Measurements from ENCODE around the gene ZCCHC8. TPM values are rescaled to one million over a fixed set of nuclear protein-coding genes. Genes with fewer than 3 reads are reported as not detected.
"Not testable (repeated sequence)": the region's sequence is repeated elsewhere in the genome, so short reads cannot be mapped to it uniquely, and the experiment has no call there.

ZCCHC8 gene
- total RNA-seq, 1 donor from 2014 or later = 21.8 TPM

GRCh38 chr12:122501489-122501989 lies 807 bp upstream of the ZCCHC8 start:
- Mint-ChIP-seq H3K27ac (ENCODE audit: unreplicated experiment) (peak overlapping the region; percentile 100), H3K27me3 (ENCODE audit: low read depth) (no peaks in the 10 kb centered on the region), H3K4me3 (ENCODE audit: unreplicated experiment) (peak overlapping the region; percentile 90), H3K4me1 (ENCODE audit: low read depth) (peaks cover 41% of the 10 kb centered on the region), H3K9me3 (ENCODE audit: low read depth) (no peaks in the 10 kb centered on the region), H3K36me3 (ENCODE audit: low read depth) (peaks cover 21% of the 10 kb centered on the region)
- no peak for DNase-seq (ENCODE audit: low spot score)
- TF ChIP-seq, protein P1, sequence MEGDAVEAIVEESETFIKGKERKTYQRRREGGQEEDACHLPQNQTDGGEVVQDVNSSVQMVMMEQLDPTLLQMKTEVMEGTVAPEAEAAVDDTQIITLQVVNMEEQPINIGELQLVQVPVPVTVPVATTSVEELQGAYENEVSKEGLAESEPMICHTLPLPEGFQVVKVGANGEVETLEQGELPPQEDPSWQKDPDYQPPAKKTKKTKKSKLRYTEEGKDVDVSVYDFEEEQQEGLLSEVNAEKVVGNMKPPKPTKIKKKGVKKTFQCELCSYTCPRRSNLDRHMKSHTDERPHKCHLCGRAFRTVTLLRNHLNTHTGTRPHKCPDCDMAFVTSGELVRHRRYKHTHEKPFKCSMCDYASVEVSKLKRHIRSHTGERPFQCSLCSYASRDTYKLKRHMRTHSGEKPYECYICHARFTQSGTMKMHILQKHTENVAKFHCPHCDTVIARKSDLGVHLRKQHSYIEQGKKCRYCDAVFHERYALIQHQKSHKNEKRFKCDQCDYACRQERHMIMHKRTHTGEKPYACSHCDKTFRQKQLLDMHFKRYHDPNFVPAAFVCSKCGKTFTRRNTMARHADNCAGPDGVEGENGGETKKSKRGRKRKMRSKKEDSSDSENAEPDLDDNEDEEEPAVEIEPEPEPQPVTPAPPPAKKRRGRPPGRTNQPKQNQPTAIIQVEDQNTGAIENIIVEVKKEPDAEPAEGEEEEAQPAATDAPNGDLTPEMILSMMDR (IDR thresholded peaks at IDR 0.05) = no peak

- Mint-ChIP-seq H3K27ac (ENCODE audit: unreplicated experiment) (peak overlapping the region; percentile 100), H3K36me3 (ENCODE audit: low read depth) (peaks cover 16% of the 10 kb centered on the region), H3K27me3 (ENCODE audit: low read depth) (no peaks in the 10 kb centered on the region), H3K4me3 (ENCODE audit: unreplicated experiment) (peak overlapping the region; percentile 90), H3K4me1 (ENCODE audit: low read depth) (peaks cover 42% of the 10 kb centered on the region), H3K9me3 (ENCODE audit: low read depth) (no peaks in the 10 kb centered on the region)
- TF ChIP-seq, protein P1 (IDR thresholded peaks at IDR 0.05) = no peak
- no peak for DNase-seq (ENCODE audit: low spot score)
Measured at GRCh38 chr12:122499991-122500684, 594 bp downstream of the ZCCHC8 start.

DNA sequence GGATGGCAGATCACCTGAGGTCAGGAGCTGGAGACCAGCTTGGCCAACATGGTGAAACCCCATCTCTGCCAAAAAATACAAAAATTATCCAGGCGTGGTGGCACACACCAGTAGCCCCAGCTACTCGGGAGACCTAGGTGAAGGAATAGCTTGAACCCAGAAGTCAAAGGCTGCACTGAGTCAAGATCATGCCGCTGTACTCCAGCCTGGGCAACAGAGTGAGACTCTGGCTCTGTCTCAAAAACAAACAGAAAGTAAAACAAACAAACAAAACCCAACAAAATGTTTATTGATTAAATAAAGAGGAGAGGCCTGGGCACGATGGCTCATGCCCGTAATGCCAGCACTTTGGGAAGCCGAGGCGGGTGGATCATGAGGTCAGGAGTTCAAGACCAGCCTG lies 5.5 kb downstream of the ZCCHC8 start:
- TF ChIP-seq, protein P1 (IDR thresholded peaks at IDR 0.05) = no peak
- H3K27ac Mint-ChIP-seq (ENCODE audit: unreplicated experiment) = peak overlapping the region; percentile 32
- H3K36me3 Mint-ChIP-seq (ENCODE audit: low read depth) = peaks cover 16% of the 10 kb centered on the region
- H3K9me3 Mint-ChIP-seq (ENCODE audit: low read depth) = no peaks in the 10 kb centered on the region
- no peak overlapping the region for H3K4me3 Mint-ChIP-seq (ENCODE audit: unreplicated experiment)
- no peaks in the 10 kb centered on the region for H3K27me3 Mint-ChIP-seq (ENCODE audit: low read depth)
- H3K4me1 Mint-ChIP-seq (ENCODE audit: low read depth) = peaks cover 26% of the 10 kb centered on the region
- DNase-seq (ENCODE audit: low spot score) = no peak

GRCh38 chr12:122493222-122493621 lies 7.5 kb downstream of the ZCCHC8 start:
- not testable (repeated sequence) for H3K4me1 Mint-ChIP-seq (ENCODE audit: low read depth); H3K4me3 Mint-ChIP-seq (ENCODE audit: unreplicated experiment); H3K9me3 Mint-ChIP-seq (ENCODE audit: low read depth); H3K27ac Mint-ChIP-seq (ENCODE audit: unreplicated experiment); DNase-seq (ENCODE audit: low spot score); H3K27me3 Mint-ChIP-seq (ENCODE audit: low read depth)
- H3K36me3 Mint-ChIP-seq (ENCODE audit: low read depth) = peaks cover 24% of the 10 kb centered on the region

GRCh38 chr12:122491991-122492390 lies 8.7 kb downstream of the ZCCHC8 start:
- peaks cover 3% of the 10 kb centered on the region for H3K4me1 Mint-ChIP-seq (ENCODE audit: low read depth)
- no peak for DNase-seq (ENCODE audit: low spot score)
- H3K27me3 Mint-ChIP-seq (ENCODE audit: low read depth) = no peaks in the 10 kb centered on the region
- TF ChIP-seq, protein P1 (IDR thresholded peaks at IDR 0.05) = no peak
- H3K36me3 Mint-ChIP-seq (ENCODE audit: low read depth) = peaks cover 27% of the 10 kb centered on the region
- H3K27ac Mint-ChIP-seq (ENCODE audit: unreplicated experiment) = no peak overlapping the region
- H3K4me3 Mint-ChIP-seq (ENCODE audit: unreplicated experiment) = no peak overlapping the region
- H3K9me3 Mint-ChIP-seq (ENCODE audit: low read depth) = no peaks in the 10 kb centered on the region

DNA sequence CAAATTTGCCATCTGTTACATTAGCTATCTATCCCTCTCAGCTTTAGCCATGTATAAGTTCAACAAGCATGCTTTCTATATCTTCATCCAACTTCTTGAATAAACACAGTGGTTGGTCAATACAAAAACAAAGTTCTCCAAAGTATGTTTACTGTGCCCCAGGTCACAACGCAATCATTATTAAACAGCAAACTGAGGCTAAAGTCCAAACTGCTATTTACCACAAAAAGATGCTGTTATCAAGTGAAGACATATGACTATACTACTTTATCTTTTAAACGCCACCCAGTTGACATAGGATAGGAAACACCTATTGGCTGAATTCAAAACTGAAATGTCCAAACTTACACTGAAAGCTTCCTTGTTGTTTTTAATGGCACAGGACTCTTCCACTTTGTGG lies 11.7 kb downstream of the ZCCHC8 start:
- H3K9me3 Mint-ChIP-seq (ENCODE audit: low read depth) = no peaks in the 10 kb centered on the region
- H3K27me3 Mint-ChIP-seq (ENCODE audit: low read depth) = no peaks in the 10 kb centered on the region
- peaks cover 40% of the 10 kb centered on the region for H3K36me3 Mint-ChIP-seq (ENCODE audit: low read depth)
- TF ChIP-seq, protein P1 (IDR thresholded peaks at IDR 0.05) = no peak
- no peaks in the 10 kb centered on the region for H3K4me1 Mint-ChIP-seq (ENCODE audit: low read depth)
- H3K27ac Mint-ChIP-seq (ENCODE audit: unreplicated experiment) = no peak overlapping the region
- no peak for DNase-seq (ENCODE audit: low spot score)
- H3K4me3 Mint-ChIP-seq (ENCODE audit: unreplicated experiment) = no peak overlapping the region

- not testable (repeated sequence) for H3K4me3 Mint-ChIP-seq (ENCODE audit: unreplicated experiment); H3K4me1 Mint-ChIP-seq (ENCODE audit: low read depth); DNase-seq (ENCODE audit: low spot score); H3K9me3 Mint-ChIP-seq (ENCODE audit: low read depth); H3K27me3 Mint-ChIP-seq (ENCODE audit: low read depth); H3K27ac Mint-ChIP-seq (ENCODE audit: unreplicated experiment)
- peaks cover 44% of the 10 kb centered on the region for H3K36me3 Mint-ChIP-seq (ENCODE audit: low read depth)
Measured at GRCh38 chr12:122487807-122488206, 12.9 kb downstream of the ZCCHC8 start.

Measured in chondrocyte (in vitro differentiated cells).